DMS53 treated with DMSO at 0.1 percent for 48 hours (cell line): ENCODE data around the gene TMC7.
"Not testable (repeated sequence)": the region's sequence is repeated elsewhere in the genome, so short reads cannot be mapped to it uniquely, and the experiment has no call there.

Source experiments
- DNase-seq: peaks from one replicate; lab custom pipeline; 2025; ENCODE audit not compliant: unreplicated experiment; lab: John Stamatoyannopoulos, UW

The TMC7 gene

DNA sequence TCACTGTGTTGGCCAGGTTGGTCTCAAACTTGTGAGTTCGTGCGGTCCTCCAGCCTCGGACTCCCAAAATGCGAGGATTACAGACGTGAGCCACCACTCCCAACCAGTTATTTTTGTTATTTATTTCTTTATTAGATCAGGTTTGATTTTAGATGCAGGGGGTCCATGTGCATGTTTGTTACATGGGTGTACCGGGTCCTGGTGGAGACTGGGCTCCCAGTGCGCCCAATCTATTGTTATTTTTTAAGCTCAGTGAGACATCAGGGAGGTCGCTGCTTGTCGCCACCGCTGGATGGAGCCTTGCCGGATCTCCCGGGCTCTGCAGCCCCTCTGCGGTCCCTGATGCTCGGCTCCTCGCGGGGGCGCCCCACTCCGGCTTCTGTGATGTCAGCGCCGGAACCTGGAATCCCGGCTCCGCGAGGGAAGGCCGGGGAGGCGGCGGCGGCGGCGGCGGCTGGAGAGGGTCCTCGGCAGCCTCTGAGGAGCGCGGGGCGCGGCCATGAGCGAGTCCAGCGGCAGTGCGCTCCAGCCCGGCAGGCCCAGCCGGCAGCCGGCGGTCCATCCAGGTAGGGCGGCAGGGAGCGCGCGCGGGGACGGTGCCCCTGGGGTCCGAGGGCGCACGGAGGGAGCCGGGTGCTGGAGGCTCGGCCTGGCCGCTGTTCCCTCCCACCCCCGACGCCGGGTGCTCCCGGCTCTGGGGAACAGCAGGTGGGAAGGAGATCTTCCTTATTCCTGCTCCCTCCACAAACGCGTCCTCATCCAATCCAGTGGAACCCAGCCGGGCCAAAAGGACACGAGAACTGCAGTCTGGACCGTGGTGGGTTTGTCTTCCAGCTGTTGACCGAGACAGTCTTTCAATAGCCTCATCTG lies at the start of gene TMC7:
TSS of gene TMC7 (plus strand) at position 370 of the 870 bp plus-strand sequence. CDS start at position 500, 130 bp downstream.
- peak; percentile 61 for DNase-seq

DNA sequence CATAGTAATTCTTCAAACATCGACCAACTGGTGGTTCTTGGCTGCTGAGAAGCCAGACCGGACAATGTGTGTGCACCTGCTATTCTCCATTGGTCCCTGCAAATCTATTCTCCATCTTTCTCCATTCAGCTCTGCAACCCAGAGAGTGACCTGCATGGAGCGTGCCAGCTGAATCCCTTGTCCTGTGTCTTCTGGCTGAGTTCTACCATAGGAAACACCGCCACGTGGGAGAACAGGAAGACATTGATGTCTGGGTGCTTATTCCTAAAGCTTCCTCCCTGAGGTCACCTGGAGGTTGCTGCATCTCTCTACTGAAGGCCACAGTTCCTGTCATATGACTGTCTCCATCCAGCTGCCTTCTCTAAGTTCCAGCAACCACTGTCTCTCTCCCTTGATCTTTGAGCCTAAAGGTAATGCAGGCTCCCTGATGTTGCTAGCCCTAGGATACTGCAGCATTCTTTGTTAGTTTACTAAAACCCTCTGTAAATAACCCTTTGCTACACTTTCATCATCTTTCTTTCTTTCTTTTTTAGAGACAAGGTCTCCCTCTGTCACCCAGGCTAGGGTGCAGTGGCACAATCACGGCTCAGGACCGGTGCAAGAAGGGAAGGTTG lies 46.9 kb upstream of the TMC7 start:
- DNase-seq = no peak

DNA sequence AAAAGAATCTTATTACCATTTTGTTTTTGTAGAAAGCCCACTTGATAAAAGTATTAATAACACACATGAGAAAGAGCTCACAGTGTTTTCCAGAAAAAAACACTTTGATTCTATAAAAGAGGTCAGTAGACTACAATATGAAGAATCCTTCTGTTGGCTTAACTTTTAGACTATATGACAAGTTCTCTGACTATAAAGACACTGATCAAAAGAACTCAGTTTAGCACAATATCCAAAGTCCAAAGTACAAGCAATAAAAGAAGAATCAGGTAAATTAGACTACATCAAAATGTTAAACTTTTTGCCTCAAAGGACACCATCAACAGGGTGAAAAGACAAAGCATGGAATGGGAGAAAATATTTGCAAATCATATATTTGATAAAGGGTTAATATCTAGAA lies 46.3 kb upstream of the TMC7 start:
- no peak for DNase-seq

DNA sequence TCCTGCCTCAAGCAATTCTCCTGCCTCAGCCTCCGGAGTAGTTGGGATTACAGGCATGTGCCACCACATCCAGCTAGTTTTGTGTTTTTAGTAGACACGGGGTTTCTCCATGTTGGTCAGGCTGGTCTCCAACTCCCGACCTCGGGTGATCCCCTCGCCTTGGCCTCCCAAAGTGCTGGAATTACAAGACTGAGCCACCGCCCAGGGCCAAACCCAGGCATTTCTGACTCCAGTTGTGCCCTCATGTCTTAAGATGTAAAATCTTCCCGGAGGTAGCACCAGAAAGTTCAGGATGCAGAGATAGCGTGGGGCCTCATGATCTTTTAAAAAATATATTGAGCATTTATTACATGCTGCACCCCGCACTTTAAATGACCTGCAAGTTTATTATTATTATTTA lies 44.7 kb upstream of the TMC7 start:
- no peak for DNase-seq

DNA sequence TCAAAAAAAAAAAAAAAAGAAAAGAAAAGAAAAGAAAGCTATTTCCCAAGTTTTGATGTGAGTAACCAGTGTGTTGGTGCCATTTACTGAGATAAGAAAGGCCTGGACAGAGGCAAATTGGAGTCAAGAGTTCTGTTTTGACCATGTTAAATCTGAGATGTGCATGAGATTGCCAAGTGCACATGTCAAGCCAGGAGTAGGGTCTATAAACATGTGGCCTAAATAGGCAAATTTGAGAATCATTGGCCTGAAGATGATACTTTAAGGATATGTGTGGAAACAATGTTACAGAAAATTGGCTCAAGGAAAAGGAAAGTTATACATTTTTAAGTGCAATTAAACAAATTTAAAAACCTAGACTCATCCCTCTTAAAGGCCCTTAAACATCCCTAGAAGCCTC lies 42.3 kb upstream of the TMC7 start:
- DNase-seq = no peak

DNA sequence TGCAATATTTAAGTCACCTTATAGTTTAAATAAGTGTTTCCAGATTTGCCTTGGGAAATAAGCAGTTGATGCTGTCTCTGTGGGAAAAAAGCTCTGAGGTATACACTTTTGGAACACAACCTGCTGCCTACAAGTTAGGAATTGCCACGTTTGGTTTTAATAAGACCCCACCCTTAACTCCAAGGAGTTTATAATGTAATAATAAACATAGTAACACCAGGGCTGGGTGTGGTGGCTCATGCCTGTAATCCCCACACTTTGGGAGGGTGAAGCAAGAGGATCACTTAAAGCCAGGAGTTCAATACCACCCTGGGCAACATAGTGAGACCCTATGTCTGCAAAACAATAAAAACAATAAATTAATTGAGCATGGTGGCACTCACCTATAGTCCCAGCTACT lies 41.7 kb upstream of the TMC7 start:
- DNase-seq = no peak

DNA sequence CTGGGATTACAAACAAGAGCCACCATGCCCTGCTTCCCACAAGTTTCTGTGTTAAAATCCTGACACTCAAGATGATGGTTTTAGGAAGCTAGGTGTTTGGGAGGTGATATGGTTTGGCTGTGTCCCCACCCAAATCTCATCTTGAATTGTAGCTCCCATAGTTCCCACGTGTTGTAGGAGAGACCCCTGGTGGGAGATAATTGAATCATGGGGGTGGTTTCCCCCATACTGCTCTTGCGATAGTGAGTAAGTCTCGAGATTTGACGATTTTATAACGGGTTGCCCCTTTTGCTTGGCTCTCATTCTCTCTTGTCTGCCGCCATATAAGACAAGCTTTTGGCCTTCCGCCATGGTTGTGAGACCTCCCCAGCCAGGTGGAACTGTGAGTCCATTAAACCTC lies 40.3 kb upstream of the TMC7 start:
- no peak for DNase-seq

DNA sequence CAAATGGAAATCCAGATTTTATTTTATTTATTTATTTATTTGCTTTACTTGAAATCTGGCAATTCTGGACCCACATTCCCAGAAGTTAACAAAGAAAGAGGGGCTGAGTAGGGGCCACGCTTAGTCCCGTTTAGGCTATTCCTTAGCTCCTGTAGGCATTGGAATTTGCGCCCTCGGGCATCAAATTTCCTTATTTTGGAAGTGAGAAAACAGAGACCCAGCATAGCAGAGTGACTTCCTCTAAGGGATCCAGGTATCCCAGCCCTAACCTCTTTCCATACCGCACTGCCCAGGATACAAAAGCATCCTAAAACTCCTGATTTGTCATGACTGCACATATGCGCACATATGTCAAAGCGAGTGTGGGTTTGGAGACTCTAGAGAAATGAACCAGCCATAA lies 38.5 kb upstream of the TMC7 start:
- DNase-seq = no peak

DNA sequence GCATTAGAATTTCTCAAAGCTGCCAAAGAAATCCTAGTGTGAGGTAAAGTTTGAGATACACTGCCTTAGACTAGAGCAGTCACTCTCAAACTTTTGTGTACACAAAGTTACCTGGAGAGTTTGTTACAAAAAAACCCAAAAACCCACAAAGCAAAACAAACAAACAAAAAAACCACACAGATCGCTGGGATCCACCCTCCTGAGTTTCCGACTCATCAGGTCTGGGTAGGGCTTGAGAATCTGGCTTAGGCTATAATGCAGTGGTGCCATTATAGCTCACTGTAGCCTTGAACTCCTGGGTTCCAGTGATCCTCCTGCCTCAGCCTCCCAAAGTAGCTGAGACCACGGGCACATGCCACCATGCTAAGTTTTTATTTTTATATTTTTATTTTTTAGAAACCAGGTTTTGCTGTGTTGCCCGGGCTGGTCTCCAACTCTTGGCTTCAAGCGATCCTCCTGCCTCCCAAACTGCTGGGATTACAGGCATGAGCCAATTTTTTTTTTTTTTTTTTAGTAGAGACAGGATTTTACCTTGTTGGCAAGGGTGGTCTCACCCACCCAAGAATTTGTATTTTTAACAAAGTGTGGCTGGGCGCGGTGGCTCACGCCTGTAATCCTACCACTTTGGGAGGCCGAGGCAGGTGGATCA lies 35.2 kb upstream of the TMC7 start:
- DNase-seq = no peak

DNA sequence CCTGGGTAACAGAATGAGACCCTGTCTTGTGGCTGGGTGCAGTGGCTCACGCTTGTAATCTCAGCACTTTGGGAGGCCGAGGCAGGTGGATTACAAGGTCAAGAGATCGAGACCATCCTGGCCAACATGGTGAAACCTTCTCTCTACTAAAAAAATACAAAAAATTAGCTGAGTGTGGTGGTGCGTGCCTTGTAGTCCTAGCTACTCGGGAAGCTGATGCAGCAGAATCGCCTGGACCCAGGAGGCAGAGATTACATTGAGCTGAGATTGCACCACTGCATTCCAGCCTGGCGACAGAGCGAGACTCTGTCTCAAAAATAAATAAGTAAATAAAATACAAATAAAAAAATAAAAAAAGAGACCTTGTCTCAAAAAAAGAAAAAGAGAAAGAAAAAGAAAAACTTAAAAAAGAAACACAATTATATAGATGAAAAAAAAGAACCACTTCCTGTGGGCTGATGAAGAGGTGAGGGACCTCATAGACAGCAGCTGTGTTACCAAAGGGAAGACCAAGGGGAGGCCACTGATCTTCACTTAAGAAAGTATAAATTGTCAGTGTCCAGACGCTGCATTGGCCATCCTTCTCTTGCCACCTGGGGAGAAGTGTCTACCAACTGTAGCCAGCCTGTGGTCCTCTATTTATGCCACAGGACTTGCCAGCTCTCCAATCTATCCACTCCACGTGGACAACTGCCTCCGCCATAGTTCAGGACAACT lies 33.1 kb upstream of the TMC7 start:
- no peak for DNase-seq

DNA sequence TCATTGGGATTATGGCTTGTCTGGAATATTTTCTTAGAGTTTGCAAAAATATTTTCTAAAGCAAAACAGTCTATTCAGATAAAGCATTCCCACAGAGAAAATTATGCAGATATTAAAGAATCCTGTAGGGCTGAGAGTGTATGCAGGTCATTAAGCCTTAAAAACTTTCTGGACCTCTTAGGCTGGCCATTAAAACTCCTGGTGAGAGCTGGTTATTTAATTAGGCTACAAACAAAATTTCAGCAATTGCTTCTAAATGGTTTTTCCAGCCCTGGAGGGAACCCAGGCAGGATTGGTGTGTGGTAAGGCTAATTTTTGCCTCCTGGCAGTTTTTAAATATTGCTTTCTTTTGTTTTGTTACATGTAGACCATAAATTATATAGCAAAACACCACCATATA lies 30.2 kb upstream of the TMC7 start:
- no peak for DNase-seq

DNA sequence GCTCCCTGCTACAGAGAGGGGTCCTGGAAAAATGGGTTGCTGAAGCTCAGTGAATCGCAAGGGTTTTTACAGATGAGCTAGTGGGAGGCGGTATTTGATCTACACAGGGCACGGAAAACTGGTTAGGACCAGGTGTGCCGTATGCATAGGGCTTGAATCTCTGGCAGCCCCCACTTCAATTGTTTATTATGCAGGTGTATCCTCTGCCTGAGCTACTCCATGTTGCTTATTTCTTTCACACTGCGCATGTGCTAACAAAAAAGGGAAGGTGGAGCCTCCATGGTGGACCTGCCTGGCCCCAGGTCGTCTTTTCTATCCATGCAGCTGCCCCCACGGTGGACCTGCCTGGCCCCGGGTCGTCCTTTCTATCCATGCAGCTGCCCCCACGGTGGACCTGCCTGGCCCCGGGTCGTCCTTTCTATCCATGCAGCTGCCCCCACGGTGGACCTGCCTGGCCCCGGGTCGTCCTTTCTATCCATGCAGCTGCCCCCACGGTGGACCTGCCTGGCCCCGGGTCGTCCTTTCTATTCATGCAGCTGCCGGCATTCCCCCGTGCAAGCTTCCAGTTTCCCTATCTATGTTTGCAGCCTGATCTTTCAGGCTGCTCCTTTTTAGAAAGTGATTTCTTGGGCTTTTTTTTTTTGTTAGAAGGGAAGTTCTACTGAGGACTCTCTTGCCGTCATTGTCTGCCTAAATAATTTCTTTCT lies 27.7 kb upstream of the TMC7 start:
- peak; percentile 46 for DNase-seq

DNA sequence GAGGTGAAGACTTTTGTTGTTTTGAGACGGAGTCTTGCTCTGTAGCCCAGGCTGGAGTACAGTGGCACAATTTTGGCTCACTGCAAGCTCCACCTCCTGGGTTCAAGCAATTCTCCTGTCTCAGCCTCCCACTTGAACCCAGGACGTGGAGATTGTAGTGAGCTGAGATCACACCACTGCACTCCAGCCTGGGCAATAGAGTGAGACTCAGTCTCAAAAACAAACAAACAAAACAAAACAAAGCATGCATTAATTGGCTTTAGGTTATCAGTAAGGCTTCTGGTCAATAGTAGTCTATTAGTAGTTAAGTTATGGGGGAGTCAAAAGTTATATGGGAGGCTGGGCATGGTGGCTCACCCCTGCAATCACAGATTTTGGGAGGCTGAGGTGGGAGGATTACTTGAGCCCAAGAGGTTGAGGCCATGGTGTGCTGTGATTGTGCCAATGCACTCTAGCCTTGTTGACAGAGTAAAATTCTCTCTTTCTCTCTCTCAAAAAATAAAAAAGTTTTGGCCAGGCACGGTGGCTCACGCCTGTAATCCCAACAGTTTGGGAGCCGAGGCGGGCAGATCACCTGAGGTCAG lies 27.0 kb upstream of the TMC7 start:
- DNase-seq = not testable (repeated sequence)

DNA sequence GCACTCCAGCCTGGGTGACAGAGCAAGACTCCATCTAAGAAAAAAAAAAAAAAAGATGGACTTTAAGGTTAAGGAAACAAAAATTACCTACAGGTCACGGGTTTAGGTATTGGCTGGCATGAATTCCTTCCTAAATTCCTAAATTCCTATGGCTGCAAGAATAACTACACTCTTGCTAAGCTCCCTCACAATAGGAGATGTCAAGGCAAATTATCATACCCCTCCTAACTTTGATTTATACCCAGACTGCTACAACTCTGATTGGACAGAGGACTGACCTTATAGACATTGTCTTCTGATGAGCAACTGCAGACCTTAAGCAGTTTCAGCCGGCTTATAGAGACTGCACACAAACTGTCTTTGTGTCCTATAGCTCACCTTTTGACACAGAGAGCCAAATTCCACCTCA lies 25.1 kb upstream of the TMC7 start:
- no peak for DNase-seq

DNA sequence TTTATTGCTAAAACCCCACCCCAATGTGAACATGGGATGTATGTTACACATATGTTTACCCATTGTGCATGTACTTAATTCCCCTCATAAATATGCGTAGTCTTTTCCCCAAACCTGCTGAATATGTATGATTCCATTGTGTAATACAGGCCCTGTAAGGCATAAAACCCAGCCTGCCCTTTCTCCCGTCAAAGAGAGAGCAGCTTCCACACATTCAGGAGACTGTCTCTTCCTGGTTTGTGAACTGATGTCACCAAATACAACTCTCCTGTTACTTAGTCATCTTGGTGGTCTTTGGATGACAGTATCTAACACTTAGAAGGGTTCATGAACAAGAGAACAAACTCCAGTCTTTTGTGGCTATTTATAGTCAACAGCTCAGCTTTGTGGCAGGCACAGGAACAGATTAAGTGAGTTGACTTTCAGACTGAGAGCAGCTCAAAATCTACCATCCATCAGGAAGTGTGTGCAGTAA lies 24.7 kb upstream of the TMC7 start:
- DNase-seq = no peak

DNA sequence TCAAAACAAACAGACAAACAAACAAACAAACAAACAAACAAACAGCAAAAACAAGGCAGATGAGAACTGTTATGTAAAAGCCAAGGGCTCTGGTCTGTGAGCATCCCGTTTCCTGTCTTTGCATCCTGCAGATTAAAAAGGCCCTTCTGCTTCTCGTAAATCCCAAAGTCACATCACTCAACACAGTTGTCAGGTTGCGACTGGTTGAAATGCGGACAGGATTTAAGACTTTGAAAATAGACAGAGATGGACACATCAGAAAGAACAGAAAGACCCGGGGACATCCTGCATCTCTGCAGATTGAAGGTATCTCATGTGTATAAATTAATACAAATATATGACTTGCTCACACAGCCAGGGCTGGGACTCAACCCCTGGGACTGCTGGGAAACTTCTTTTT lies 18.2 kb upstream of the TMC7 start:
- no peak for DNase-seq

DNA sequence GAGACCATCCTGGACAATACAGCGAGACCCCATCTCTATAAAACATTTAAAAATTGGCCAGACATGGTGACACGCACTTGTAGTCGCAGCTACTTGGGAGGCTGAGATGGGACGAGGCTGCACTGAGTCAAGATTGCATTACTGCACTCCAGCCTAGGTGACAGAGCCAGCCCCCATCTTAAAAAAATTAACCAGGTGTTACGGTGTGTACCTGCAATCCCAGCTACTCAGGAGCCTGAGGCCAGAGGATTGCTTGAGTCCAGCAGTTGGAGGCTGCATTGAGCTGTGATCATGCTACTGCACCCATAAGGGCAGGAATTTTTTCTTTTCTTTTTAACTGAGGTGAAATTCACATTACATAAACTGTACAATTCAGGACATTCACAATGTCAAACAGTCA lies 16.9 kb upstream of the TMC7 start:
- DNase-seq = no peak

DNA sequence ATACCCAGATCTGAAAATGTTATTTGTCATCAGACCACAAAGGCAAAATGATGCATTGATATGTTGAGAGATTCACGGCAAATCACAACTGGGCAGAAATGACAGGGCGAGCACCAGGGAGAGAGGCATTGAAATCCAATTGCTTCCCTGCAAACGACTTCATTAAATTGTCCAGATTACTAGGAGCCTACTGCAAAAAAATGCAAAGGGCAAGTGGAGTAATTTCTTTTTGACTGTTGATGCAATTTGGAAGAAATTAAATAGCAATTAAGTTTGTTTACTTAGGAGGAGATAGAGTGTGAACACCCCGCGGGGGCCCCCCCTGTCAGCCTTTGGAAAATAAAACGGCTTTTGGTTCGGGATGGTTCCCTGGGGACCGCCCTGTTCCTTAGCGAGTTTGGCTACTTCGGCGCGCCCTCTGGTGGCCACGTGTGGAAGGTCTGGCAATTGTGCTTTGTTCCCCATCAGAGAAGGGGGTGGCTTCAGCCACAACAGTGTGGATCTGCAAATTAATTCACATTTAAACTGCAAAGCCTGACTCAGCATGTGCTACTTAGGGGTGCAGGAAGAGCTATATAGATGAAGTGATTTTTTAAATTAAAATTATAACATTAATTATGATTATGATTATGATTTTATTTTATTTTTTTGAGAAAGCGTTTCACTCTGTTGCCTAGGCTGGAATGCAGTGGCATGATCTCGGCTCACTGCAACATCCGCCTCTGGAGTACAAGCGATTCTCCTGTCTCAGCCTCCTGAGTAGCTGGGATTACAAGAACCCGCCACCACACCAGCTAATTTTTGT lies 14.5 kb upstream of the TMC7 start:
- peak; percentile 23 for DNase-seq

DNA sequence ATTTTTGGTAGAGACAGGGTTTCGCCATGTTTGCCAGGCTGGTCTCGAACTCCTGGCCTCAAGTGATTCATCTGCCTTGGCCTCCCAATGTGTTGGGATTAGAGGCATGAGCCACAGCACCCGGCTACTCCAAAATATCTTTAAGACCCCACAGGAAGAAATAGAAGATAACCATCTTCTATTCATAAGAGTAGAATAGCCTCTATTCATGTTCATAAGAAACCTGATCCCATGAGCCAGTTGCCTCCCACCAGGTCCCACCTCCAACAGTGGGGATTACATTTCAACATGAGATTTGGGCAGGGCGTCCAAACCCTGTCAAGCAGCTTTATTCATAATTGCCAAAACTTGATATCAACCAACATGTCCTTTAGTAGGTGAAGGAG lies 13.9 kb upstream of the TMC7 start:
- DNase-seq = no peak

DNA sequence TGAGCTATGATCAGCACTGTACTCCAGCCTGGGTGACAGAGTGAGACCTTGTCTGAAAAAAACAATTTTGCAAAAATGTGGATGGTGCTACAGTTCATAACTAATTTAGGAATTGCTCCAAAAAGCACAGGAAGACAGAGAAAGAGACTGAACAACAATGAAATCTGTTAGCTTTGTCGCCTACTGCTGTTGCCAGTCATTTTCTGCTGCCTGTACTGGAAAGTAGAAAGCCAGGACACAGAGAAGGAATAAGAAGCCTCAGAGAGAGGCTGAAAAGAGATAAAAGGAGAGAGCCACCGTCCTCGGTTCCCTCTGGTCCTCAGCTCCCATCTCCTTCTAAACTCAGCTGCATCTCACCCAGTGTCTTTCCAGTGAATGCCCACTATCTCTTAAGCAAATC lies 8.6 kb upstream of the TMC7 start:
- DNase-seq = no peak
